Loucy (cell line): Measurements from ENCODE around the gene DNMT3B.

Source experiments
- H2AFZ ChIP-seq: fragments of 200-600 bp; sonication (generic); 2 replicates; pipeline ENCODE4 v1.6.0; 2016; ENCODE audit warnings: antibody characterized with exemption, mild to moderate bottlenecking, low read length, moderate library complexity
- H3F3A ChIP-seq: fragments of 200-600 bp; 2 replicates; pipeline ENCODE4 v1.6.0; 2016; ENCODE audit warnings: antibody characterized with exemption, low read depth, mild to moderate bottlenecking
- H3K27me3 ChIP-seq: fragments of 200-600 bp; sonication (generic); 2 replicates; pipeline ENCODE4 v1.6.1; 2014; ENCODE audit warnings: low read length, mild to moderate bottlenecking; ENCODE audit not compliant: insufficient read depth, poor library complexity, severe bottlenecking
- H3K36me3 ChIP-seq: fragments of 200-600 bp; sonication (generic); 2 replicates; pipeline ENCODE4 v1.6.1; 2016; ENCODE audit warnings: low read length; ENCODE audit not compliant: insufficient read depth
- H3K4me1 ChIP-seq: fragments of 200-600 bp; sonication (generic); 2 replicates; pipeline ENCODE4 v1.5.1; 2014; ENCODE audit warnings: low read length, mild to moderate bottlenecking; ENCODE audit not compliant: insufficient read depth, poor library complexity, severe bottlenecking
- H3K4me2 ChIP-seq: fragments of 200-600 bp; sonication (generic); 2 replicates; pipeline ENCODE4 v1.6.0; 2014; ENCODE audit warnings: antibody characterized with exemption, low read length, low read depth, mild to moderate bottlenecking; ENCODE audit not compliant: poor library complexity, severe bottlenecking
- H3K4me3 ChIP-seq: fragments of 200-600 bp; sonication (generic); 2 replicates; pipeline ENCODE4 v1.5.1; 2014; ENCODE audit warnings: low read length, mild to moderate bottlenecking, mixed read lengths; ENCODE audit not compliant: poor library complexity, severe bottlenecking
- H3K79me2 ChIP-seq: fragments of 200-600 bp; sonication (generic); 2 replicates; pipeline ENCODE4 v1.6.1; 2014; ENCODE audit warnings: low read length; ENCODE audit not compliant: insufficient read depth
- H3K9ac ChIP-seq: fragments of 200-600 bp; sonication (generic); 2 replicates; pipeline ENCODE4 v1.6.0; 2014; ENCODE audit warnings: mild to moderate bottlenecking, low read depth, low read length, moderate library complexity; ENCODE audit not compliant: poor library complexity, severe bottlenecking
- H3K9me2 ChIP-seq: fragments of 200-600 bp; sonication (generic); replicated peaks from 2 replicates; pipeline ENCODE4 v1.6.1; 2016; ENCODE audit warnings: low read depth, low read length, mixed read lengths
- H3K9me3 ChIP-seq: fragments of 200-600 bp; sonication (generic); 2 replicates; pipeline ENCODE4 v1.6.1; 2014; ENCODE audit warnings: mild to moderate bottlenecking, antibody characterized with exemption, low read length, low read depth; ENCODE audit not compliant: insufficient read depth
- H4K20me1 ChIP-seq: fragments of 200-600 bp; sonication (generic); 2 replicates; pipeline ENCODE4 v1.6.0; 2014; ENCODE audit warnings: antibody characterized with exemption, low read length, mild to moderate bottlenecking; ENCODE audit not compliant: insufficient read depth, poor library complexity, severe bottlenecking
- CTCF ChIP-seq: fragments of 200-600 bp; sonication (generic); conservative IDR thresholded peaks from 2 replicates; pipeline ENCODE4 v1.5.1; 2014; ENCODE audit warnings: mild to moderate bottlenecking, antibody characterized with exemption, low read length
- EZH2phosphoT487 ChIP-seq: fragments of 200-600 bp; IDR thresholded peaks from 2 replicates; pipeline ENCODE4 v1.6.1; 2018; ENCODE audit warnings: antibody characterized with exemption, mild to moderate bottlenecking, moderate library complexity, borderline replicate concordance

Gene DNMT3B

GRCh38 chr20:32848846-32849245, 86.7 kb downstream of the DNMT3B start:
- H3K9me2 ChIP-seq, result no peaks in the 10 kb centered on the region
- no peak overlapping the region for H3K4me2 ChIP-seq
- no peak overlapping the region for H3K4me3 ChIP-seq
- H3K36me3 ChIP-seq, result peaks cover 84% of the 10 kb centered on the region; the same call in 1 of the 2 replicates
- no peaks in the 10 kb centered on the region for H3F3A ChIP-seq
- TF ChIP-seq EZH2phosphoT487 (no peak), CTCF (no peak)
- no peaks in the 10 kb centered on the region for H3K4me1 ChIP-seq
- no peak overlapping the region for H2AFZ ChIP-seq
- H3K27me3 ChIP-seq, result no peaks in the 10 kb centered on the region
- H4K20me1 ChIP-seq, result peaks cover 19% of the 10 kb centered on the region
- H3K79me2 ChIP-seq, result peaks cover 17% of the 10 kb centered on the region; the same call in 1 of the 2 replicates
- no peak overlapping the region for H3K9ac ChIP-seq
- H3K9me3 ChIP-seq, result no peaks in the 10 kb centered on the region

- Histone ChIP-seq H3K27me3 (no peaks in the 10 kb centered on the region), H3K79me2 (peaks cover 13% of the 10 kb centered on the region; the same call in 1 of the 2 replicates), H3K9me3 (no peaks in the 10 kb centered on the region), H3K4me3 (no peak overlapping the region), H3K4me2 (no peak overlapping the region), H3F3A (no peaks in the 10 kb centered on the region), H3K4me1 (no peaks in the 10 kb centered on the region), H4K20me1 (peaks cover 19% of the 10 kb centered on the region), H3K9ac (no peak overlapping the region), H2AFZ (no peak overlapping the region), H3K36me3 (peaks cover 85% of the 10 kb centered on the region; the same call in 1 of the 2 replicates), H3K9me2 (no peaks in the 10 kb centered on the region)
- TF ChIP-seq EZH2phosphoT487, result no peak
- no peak for TF ChIP-seq CTCF
Observed at GRCh38 chr20:32849577-32849976, 87.4 kb downstream of the DNMT3B start.

GRCh38 chr20:32855387-32855786, 93.2 kb downstream of the DNMT3B start:
- no peak for TF ChIP-seq EZH2phosphoT487
- no peak for TF ChIP-seq CTCF
- Histone ChIP-seq H3K9ac (no peak overlapping the region), H3K36me3 (peaks cover 47% of the 10 kb centered on the region; the same call in 1 of the 2 replicates)

More at GRCh38 chr20:32855387-32855786, 93.2 kb downstream of the DNMT3B start:
- peaks cover 4% of the 10 kb centered on the region; the same call in 1 of the 2 replicates for H3K79me2 ChIP-seq
- H3K4me2 ChIP-seq, result no peak overlapping the region
- H3F3A ChIP-seq, result no peaks in the 10 kb centered on the region
- H2AFZ ChIP-seq, result no peak overlapping the region
- no peaks in the 10 kb centered on the region for H3K9me3 ChIP-seq
- no peaks in the 10 kb centered on the region for H3K27me3 ChIP-seq
- H4K20me1 ChIP-seq, result no peaks in the 10 kb centered on the region
- no peaks in the 10 kb centered on the region for H3K4me1 ChIP-seq
- H3K9me2 ChIP-seq, result no peaks in the 10 kb centered on the region
- no peak overlapping the region for H3K4me3 ChIP-seq
